Measurements from ENCODE around the gene CDH15.
"Not testable (repeated sequence)": the region's sequence is repeated elsewhere in the genome, so short reads cannot be mapped to it uniquely, and the experiment has no call there.

CDH15 gene

DNA sequence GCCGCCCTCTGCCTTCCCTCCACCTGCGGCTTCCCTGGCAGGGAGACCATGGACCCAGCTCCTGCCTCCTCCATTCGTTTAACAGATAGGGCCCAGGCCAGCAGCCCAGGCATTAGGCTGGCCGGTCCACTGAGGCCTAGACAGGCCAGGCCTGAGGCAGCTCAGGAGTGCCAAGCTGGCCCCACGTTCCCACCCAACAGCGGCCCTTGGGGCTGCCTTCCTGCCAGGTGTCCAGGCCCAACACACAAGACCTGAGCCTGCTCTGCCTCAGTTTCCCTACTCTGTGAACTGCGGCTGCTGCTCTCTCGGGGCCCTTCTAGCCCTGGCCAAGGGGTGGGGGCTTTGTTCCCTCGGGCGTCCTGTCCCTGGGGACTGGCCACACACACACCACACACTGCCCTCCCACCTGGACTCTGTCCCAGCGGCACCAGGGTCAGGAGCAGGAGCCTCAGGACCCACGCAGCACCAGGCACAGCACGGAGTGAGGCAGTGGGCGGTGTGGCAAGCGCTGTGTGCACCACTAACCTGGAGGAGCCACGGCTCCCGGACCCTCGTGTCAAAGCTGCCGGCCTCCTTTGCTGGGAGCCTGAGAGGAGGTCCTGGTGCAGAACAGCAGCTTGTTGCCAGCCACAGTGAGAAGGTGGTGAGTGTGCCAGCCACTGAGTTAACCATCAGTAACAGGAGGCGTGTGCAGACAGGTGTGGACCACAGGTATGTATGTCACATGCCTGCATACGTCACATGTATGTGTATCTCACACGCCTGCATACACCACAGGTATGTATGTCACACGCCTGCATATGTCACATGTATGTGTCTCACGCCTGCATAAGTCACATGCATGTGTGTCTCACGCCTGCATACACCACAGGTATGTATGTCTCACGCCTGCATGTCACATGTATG lies 14.6 kb upstream of the CDH15 start:
- no peak for DNase-seq

- no peak for DNase-seq
Observed at GRCh38 chr16:89157778-89158177, 13.8 kb upstream of the CDH15 start.

DNA sequence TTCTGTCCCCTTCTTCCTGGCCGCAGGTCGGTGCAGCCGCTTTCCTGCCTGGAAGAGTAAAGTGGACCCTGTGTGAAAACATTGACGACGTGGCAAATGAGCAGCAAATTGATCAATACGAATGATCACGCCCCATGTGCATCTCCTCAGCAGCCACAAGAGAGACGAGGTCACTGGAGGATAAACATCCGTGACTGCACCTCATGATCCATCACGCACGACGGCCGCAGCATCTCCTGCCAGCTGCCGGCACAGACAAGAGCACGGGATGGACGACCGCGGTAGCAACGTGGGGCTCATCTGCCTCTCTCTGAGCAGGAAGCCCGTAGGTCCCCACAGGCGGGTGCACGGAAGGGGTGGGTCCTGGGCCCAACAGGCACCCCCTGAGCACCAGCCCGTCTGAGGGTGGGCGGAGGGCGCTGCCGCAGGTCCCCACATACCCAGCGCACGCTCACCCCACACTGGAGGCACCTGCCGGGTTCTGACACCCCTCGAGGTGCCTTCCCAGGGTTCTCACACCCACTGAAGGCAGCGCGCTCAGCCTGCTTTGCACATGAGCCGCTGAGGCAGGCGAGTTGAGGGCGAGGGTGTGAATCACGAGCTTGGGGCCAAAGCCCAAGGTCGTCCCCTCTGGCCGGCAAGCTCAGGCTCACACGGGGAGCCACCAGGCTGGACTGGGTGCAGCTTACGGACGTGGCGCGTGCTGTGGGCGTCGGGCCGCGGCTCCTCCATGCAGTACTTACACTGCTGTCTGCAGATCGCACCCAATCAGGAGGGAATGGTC lies 12.3 kb upstream of the CDH15 start:
- no peak for DNase-seq

GRCh38 chr16:89159850-89160354 lies 11.6 kb upstream of the CDH15 start:
- no peak for DNase-seq

DNA sequence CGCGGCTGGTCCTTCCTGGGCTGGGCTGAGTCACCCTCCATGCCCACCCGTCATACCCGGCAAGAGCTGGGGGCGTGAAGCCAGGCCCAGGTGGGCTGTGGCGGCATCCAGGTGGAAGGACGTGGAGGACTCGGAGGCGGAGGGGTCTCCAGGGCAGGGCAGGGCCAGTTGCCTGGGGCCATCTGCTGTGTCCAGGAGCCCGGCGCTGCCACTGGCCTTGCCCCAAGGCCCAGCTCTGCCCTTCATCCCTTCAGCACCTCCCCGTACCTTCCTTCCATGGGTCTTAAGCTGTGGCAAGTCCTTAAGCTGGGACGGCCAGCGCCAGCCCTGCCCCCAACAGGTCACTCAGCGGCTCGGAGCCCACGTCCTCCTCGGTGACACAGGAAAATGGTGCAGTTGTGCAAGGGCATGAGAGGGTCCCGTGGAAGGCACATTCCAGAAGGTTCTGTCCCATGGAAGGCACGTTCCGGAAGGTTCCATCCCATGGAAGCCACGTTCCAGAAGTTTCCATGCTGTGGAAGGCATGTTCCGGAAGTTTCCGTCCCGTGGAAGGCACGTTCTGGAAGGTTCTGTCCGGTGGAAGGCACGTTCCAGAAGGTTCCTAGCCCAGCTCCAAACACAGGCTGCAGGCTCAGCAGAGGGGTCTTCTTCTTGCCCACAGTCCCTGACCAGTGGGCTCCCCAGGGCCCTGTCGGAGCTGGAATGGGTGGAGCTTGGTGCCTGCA lies 10.4 kb upstream of the CDH15 start:
- DNase-seq: no peak

DNA sequence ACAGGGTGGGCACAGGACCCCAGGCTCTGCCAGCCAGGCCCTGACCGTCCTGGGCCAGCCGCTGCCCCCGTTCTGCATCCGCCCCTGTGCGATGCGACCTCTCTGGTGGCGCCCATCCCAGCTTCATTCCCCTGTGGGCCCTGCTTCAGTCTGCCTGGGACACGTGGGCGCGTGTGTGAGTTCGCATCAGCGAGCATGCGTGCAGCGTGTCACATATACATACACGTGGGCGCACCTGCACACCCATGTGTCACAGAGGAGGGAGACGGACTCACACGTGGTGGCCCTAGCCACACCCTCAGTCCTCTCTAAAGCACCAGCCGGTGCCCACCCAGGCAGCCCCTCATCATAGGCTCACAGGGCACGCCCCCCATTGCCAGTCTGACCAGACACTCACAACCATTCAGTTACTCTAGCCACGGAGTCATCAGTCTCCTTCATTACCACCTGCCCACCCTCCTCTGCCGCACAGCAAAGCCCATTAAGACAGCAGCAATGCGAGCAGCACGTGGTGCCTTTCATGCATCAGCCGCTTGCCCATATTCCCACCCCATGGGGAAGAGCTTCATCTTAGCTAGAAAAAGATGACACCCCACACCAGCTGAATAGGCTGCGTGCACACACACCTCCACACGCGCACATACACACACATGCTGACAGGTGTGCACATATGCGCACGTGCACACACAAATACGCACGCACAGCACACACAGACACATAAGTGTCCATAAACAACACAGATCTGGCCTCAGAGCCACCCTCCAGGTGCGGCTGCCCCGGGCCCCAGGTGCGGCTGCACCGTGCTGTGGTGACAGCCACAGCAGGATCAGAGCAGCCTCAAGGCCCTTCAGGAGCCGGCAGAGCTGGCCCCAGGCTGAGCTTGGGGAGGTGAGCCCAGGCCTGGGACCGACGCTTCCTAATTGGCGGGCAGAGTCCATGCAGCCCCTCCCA lies 9.5 kb upstream of the CDH15 start:
- no peak for DNase-seq

DNA sequence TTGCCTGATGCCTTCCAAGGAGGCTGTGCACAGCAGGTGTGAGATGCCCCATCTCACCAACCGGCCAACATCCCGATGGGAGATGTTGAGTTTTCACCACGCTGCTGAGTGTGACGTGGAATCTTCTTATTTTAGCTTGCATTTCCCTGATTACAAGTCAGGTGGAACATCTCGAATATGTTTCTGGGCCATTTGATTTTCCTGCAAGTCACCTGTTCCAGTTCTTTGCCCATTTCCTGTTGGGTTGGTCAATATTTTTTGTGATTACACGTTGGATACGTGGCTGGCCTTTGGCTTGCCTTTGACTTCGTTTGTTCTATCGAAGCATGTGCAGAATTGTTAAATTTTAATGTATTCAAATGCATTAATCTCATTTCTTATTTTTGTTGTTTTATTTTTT lies 8.3 kb upstream of the CDH15 start:
- DNase-seq: no peak

DNA sequence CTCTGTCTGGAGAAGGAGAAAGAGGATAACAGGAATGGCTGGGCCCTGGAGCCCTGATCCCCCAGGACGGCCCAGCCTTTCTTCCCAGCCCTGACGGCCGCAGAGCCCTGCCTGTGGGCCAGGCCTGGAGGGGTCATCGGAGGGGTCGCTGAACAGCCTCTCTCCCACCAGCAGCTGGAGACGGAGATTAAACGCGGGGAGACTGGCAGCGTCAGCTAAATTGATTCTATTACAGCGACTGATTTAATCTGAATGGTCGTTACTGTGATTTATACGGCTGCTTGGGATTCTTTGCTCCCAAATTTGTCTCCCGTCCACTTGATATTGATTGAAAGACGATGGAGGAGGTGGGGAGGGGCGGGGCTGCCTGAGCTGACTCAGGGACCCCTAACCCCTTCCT lies 7.1 kb upstream of the CDH15 start:
- no peak for DNase-seq

- DNase-seq: no peak
Observed at GRCh38 chr16:89164847-89165680, 6.5 kb upstream of the CDH15 start.

GRCh38 chr16:89165681-89165979 lies 5.9 kb upstream of the CDH15 start:
- DNase-seq: not testable (repeated sequence)

GRCh38 chr16:89166696-89167424 lies 4.7 kb upstream of the CDH15 start:
- no peak for DNase-seq

DNA sequence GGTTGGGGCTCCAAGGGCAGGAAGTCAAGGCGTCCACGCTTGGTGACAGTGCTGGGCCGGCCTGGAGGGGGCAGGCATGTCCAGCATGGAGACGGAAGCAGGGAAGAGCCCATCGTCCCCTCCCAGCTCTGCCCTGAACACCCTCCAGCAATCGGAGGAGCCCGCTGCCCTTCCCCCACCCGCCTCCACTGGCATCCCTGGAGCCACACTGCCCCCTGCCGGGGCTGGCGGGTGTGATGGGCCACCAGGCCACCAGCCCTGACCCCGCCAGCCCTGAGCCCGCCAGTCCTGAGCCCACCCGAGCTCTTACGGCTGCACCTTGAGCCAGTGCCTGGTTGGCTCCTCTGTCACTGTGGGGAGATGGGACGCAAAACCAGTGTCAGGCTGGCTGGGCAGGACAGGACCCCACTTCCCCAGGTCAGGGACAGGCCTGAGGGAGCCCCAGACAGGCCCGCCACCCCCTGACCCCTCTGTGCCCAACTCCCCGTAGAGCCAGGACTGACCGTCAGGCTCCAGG lies 4.1 kb upstream of the CDH15 start:
- DNase-seq: no peak

- DNase-seq: no peak
Observed at GRCh38 chr16:89168381-89169189, 3.0 kb upstream of the CDH15 start.

DNA sequence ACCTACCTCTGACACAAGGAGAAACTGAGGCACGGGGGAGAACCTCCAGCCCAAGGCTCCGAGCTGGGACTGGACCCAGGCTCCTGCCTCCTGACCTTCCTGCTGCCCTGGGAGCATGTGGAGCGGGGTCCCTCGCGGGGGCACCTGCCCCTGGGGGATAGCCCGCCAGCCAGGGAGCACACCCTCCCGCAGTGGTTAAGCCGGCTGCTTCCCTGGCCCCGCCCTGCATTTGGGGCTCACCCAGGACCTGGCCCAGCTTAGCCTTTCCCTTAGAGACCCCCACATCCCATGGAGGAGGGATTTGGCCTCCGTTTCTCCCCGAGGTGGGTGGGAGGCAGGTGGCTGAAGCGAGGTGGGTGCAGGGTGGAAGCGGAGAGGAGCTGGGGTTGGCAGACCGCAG lies 1.8 kb upstream of the CDH15 start:
- no peak for DNase-seq

GRCh38 chr16:89170346-89171215 lies 967 bp upstream of the CDH15 start:
- no peak for DNase-seq

GRCh38 chr16:89172171-89172527 lies 601 bp downstream of the CDH15 start:
- DNase-seq: no peak

DNA sequence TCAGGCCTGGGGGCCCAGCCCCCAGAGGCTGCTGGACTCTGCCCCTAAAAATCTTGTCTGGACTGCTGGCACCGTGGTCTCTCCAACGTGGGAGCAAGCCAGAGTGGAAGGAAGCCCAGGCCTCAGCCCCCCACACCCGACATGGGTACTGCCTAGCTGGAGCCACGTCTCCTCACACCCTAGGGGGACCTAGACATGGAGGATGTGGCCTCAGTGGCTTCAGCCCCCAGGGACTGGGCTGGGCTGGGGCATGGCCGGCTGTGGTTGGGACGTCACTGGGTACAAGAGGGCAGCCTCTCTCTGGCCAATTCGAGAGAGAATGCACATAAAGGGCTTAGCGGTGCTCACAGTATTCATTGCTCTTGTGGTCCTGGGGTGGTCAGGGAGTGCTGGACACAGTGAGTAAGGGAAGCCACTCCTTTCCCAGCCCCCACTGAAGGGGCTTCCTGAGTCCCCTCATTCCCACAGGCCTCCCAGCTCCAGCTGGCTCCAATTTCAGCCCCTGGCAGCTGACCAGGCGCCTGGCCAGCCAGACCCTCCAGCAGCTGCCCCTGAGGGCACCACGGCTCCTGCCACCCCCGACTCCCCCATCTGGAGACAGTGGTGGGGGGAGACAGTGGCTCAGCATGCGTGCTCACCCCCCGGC lies 1.1 kb downstream of the CDH15 start:
- DNase-seq: no peak

All from SIG-M5 (cell line).